Hematopoietic multipotent progenitor cell treated with erythropoietin and hydrocortisone succinate and interleukin-3 and kit ligand, for 6 days (in vitro differentiated cells): ENCODE measurements around the gene FAAP24.
"Not testable (repeated sequence)": the region's sequence is repeated elsewhere in the genome, so short reads cannot be mapped to it uniquely, and the experiment has no call there.

Experiments used
- DNase-seq: peaks from one replicate; pipeline ENCODE4 v3.0.0-alpha.2; 2015

FAAP24 gene

GRCh38 chr19:33000510-33000909, 28.5 kb downstream of the FAAP24 start:
- DNase-seq: no peak

GRCh38 chr19:33000910-33001309, 28.9 kb downstream of the FAAP24 start:
- DNase-seq: no peak

GRCh38 chr19:33002126-33002865, 30.3 kb downstream of the FAAP24 start:
- not testable (repeated sequence) for DNase-seq

- DNase-seq: not testable (repeated sequence)
Observed at GRCh38 chr19:33003424-33004024, 31.5 kb downstream of the FAAP24 start.

GRCh38 chr19:33005440-33005839, 33.4 kb downstream of the FAAP24 start:
- no peak for DNase-seq

GRCh38 chr19:33008738-33009137, 36.7 kb downstream of the FAAP24 start:
- DNase-seq: no peak

GRCh38 chr19:33010891-33011290, 38.8 kb downstream of the FAAP24 start:
- not testable (repeated sequence) for DNase-seq

- DNase-seq: no peak
Observed at GRCh38 chr19:33022472-33023116, 50.6 kb downstream of the FAAP24 start.

GRCh38 chr19:33024398-33024797, 52.4 kb downstream of the FAAP24 start:
- DNase-seq: no peak

- DNase-seq: not testable (repeated sequence)
Observed at GRCh38 chr19:33025468-33026238, 53.6 kb downstream of the FAAP24 start.

GRCh38 chr19:33026602-33027001, 54.6 kb downstream of the FAAP24 start:
- not testable (repeated sequence) for DNase-seq
